ENCODE results near the gene PGC. TPM values are rescaled to one million over a fixed set of nuclear protein-coding genes. Genes with fewer than 3 reads are reported as not detected.
A peak's percentile ranks its signal among the peaks of the same experiment; 100 is the strongest.

The PGC gene
- total RNA-seq, 1 experiment from 2014 or later: not detected

- H3K79me1 ChIP-seq (ENCODE audit: insufficient read depth, low read depth, low read length, poor library complexity, severe bottlenecking): no peaks in the 10 kb centered on the region
- DNase-seq: peak; percentile 43
- no peak overlapping the region for H3K56ac ChIP-seq (ENCODE audit: insufficient read length, low read depth, low read length)
- H3K4me1 Mint-ChIP-seq: peaks cover 27 to 29% of the 10 kb centered on the region in 2 experiments
- H3K4me2 ChIP-seq (ENCODE audit: insufficient read depth, insufficient read length, low read length): peak overlapping the region; percentile 55
- no CpG with 5 or more reads among the region's 6 CpGs for WGBS (ENCODE audit: extremely low coverage, insufficient read length, low lambda C conversion rate)
- no peak overlapping the region for H3K14ac ChIP-seq (ENCODE audit: insufficient read depth, low read length)
- peaks cover 27% of the 10 kb centered on the region for H3K27me3 Mint-ChIP-seq (ENCODE audit: low read depth)
- no peak overlapping the region for H2BK15ac ChIP-seq (ENCODE audit: low read depth, low read length)
- no peak overlapping the region for H4K5ac ChIP-seq (ENCODE audit: insufficient read length, low read depth, low read length)
- H3K36me3 Mint-ChIP-seq (ENCODE audit: insufficient read depth in 1 of 3, low read depth in 3 of 3): no peaks in the 10 kb centered on the region
- peak overlapping the region; percentile 54 to 79; a peak in 4 of 5 replicates for H3K4me3 Mint-ChIP-seq
- no peak for TF ChIP-seq CTCF (conservative IDR thresholded peaks at IDR 0.05)
- H4K8ac ChIP-seq (replicated peaks; ENCODE audit: insufficient read length, low read depth, low read length): no peak overlapping the region
- H2BK5ac ChIP-seq (ENCODE audit: insufficient read length, low read length): no peak overlapping the region
- no peaks in the 10 kb centered on the region for H4K20me1 ChIP-seq (ENCODE audit: control insufficient read depth, insufficient read depth, insufficient read length)
- no peaks in the 10 kb centered on the region for H3K27me3 ChIP-seq (ENCODE audit: insufficient read depth, low read length)
- H3T11ph ChIP-seq (ENCODE audit: low read length): no peak overlapping the region
- H3K18ac ChIP-seq (ENCODE audit: insufficient read length, low read depth, low read length): no peak overlapping the region
- no peak overlapping the region for H3K23ac ChIP-seq (ENCODE audit: insufficient read length, low read depth, low read length)
- no peak overlapping the region for H3K27ac Mint-ChIP-seq
- no peak overlapping the region for H2AFZ ChIP-seq (ENCODE audit: low read length)
- no peak overlapping the region for H3K4ac ChIP-seq (ENCODE audit: low read depth, low read length)
- no peaks in the 10 kb centered on the region; the same call in 1 of the 2 replicates for H3K4me1 ChIP-seq (ENCODE audit: insufficient read depth, low read length)
- H3K9me3 ChIP-seq (ENCODE audit: control insufficient read depth, low read depth, low read length): no peaks in the 10 kb centered on the region
- no peaks in the 10 kb centered on the region; a peak in 1 of 5 replicates for H3K9me3 Mint-ChIP-seq
- H3K9ac ChIP-seq (ENCODE audit: extremely low read depth, insufficient read length, low read length): no peak overlapping the region
- H3K79me2 ChIP-seq (ENCODE audit: insufficient read depth, low read length): no peaks in the 10 kb centered on the region
- H2BK12ac ChIP-seq (ENCODE audit: insufficient read length, low read depth, low read length): no peak overlapping the region
- H3K27ac ChIP-seq (ENCODE audit: insufficient read length, low read depth, low read length): no peak overlapping the region
- H4K91ac ChIP-seq (ENCODE audit: insufficient read length, low read depth, low read length): no peak overlapping the region
- no peak overlapping the region for H2BK20ac ChIP-seq (ENCODE audit: low read depth, low read length, poor library complexity, severe bottlenecking)
- H2AK5ac ChIP-seq (ENCODE audit: insufficient read length, low read length): no peak overlapping the region
- H3K23me2 ChIP-seq (ENCODE audit: insufficient read length, low read depth, low read length, poor library complexity, severe bottlenecking): peaks cover 12% of the 10 kb centered on the region
- H2BK120ac ChIP-seq (ENCODE audit: low read depth, low read length, poor library complexity, severe bottlenecking): no peak overlapping the region
Observed at GRCh38 chr6:41736186-41736733, 10.9 kb downstream of the PGC start.

Data from H9 (cell line).